Neutrophil (primary cell): ENCODE measurements around the gene FGF7.
"Not testable (repeated sequence)": the region's sequence is repeated elsewhere in the genome, so short reads cannot be mapped to it uniquely, and the experiment has no call there.

ENCODE experiments used
- H3K27ac ChIP-seq: fragments of 200-600 bp; sonication (generic); 2 replicates; pipeline ENCODE4 v1.5.1; 2016; ENCODE audit warnings: mild to moderate bottlenecking, moderate library complexity
- H3K27me3 ChIP-seq: fragments of 200-600 bp; sonication (generic); 2 replicates; pipeline ENCODE4 v1.6.0; 2016; ENCODE audit warnings: mild to moderate bottlenecking
- H3K36me3 ChIP-seq: fragments of 200-600 bp; sonication (generic); 2 replicates; pipeline ENCODE4 v1.5.1; 2017
- H3K4me1 ChIP-seq, 2 experiments: fragments of 200-600 bp in 1 of 2; sonication (generic) in 1 of 2; 1 replicate in 1 of 2; 2 replicates in 1 of 2; pipeline versions ENCODE4 v1.5.1 to v1.6.1; 2013 to 2016; ENCODE audit warnings: low read depth in 1 of 2, low read length in 1 of 2, mild to moderate bottlenecking in 1 of 2, moderate library complexity in 1 of 2; ENCODE audit not compliant: control insufficient read depth in 1 of 2, insufficient read depth in 1 of 2
- H3K4me3 ChIP-seq, 2 experiments: fragments of 200-600 bp in 1 of 2; sonication (generic) in 1 of 2; 1 replicate in 1 of 2; 2 replicates in 1 of 2; pipeline ENCODE4 v1.5.1; 2013 to 2016; ENCODE audit warnings: low read depth in 1 of 2, low read length in 1 of 2, mild to moderate bottlenecking in 1 of 2, moderate library complexity in 1 of 2
- H3K9me3 ChIP-seq: fragments of 200-600 bp; sonication (generic); 2 replicates; pipeline ENCODE4 v1.5.1; 2016
- TF ChIP-seq, protein P1 (sequence below): fragments of 200-600 bp; sonication (generic); IDR thresholded peaks from 2 replicates; pipeline ENCODE4 v1.5.1; 2016; ENCODE audit warnings: antibody characterized with exemption

FGF7 gene

GRCh38 chr15:49466119-49466518 is 43.1 kb downstream of the FGF7 start:
- H3K9me3 ChIP-seq = no peaks in the 10 kb centered on the region
- no peak overlapping the region for H3K27ac ChIP-seq
- no peaks in the 10 kb centered on the region for H3K36me3 ChIP-seq
- TF ChIP-seq, protein P1, sequence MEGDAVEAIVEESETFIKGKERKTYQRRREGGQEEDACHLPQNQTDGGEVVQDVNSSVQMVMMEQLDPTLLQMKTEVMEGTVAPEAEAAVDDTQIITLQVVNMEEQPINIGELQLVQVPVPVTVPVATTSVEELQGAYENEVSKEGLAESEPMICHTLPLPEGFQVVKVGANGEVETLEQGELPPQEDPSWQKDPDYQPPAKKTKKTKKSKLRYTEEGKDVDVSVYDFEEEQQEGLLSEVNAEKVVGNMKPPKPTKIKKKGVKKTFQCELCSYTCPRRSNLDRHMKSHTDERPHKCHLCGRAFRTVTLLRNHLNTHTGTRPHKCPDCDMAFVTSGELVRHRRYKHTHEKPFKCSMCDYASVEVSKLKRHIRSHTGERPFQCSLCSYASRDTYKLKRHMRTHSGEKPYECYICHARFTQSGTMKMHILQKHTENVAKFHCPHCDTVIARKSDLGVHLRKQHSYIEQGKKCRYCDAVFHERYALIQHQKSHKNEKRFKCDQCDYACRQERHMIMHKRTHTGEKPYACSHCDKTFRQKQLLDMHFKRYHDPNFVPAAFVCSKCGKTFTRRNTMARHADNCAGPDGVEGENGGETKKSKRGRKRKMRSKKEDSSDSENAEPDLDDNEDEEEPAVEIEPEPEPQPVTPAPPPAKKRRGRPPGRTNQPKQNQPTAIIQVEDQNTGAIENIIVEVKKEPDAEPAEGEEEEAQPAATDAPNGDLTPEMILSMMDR = no peak
- no peaks in the 10 kb centered on the region for H3K4me1 ChIP-seq
- H3K4me3 ChIP-seq = no peak overlapping the region
- H3K27me3 ChIP-seq = no peaks in the 10 kb centered on the region

GRCh38 chr15:49467746-49468480 is 44.9 kb downstream of the FGF7 start:
- TF ChIP-seq, protein P1 = no peak
- no peak overlapping the region for H3K27ac ChIP-seq

DNA sequence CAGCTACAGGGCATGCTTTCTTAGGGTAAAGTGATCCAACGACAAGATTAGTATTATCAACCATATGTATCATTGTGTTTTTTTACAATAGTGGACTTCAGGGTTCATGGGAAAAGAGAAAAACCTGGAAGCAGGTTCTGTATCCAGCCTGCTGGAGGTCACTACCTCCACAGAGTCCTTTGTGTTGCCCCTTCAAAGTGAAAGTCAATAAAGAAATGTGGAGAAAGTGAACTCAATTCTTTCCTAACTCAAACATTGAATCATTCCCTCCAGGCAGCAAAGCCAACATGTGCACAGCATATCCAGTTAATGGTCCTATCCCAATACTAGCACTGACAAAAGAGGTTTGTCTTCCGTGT is 45.4 kb downstream of the FGF7 start:
- H3K36me3 ChIP-seq = no peaks in the 10 kb centered on the region
- TF ChIP-seq, protein P1 = no peak
- H3K27ac ChIP-seq = no peak overlapping the region
- H3K9me3 ChIP-seq = no peaks in the 10 kb centered on the region
- H3K4me1 ChIP-seq = no peaks in the 10 kb centered on the region
- no peak overlapping the region for H3K4me3 ChIP-seq
- no peaks in the 10 kb centered on the region for H3K27me3 ChIP-seq

More at GRCh38 chr15:49467746-49468480, 44.9 kb downstream of the FGF7 start:
- Histone ChIP-seq H3K4me3 (no peak overlapping the region), H3K36me3 (no peaks in the 10 kb centered on the region), H3K4me1 (no peaks in the 10 kb centered on the region), H3K9me3 (no peaks in the 10 kb centered on the region), H3K27me3 (no peaks in the 10 kb centered on the region)

- H3K4me1 ChIP-seq, H3K27ac ChIP-seq, H3K27me3 ChIP-seq, H3K36me3 ChIP-seq, H3K9me3 ChIP-seq, H3K4me3 ChIP-seq: not testable (repeated sequence)
Observed at GRCh38 chr15:49471248-49471647, 48.2 kb downstream of the FGF7 start.

GRCh38 chr15:49471733-49472132 is 48.7 kb downstream of the FGF7 start:
- Histone ChIP-seq H3K9me3 (no peaks in the 10 kb centered on the region), H3K4me1 (no peaks in the 10 kb centered on the region), H3K36me3 (no peaks in the 10 kb centered on the region), H3K4me3 (no peak overlapping the region), H3K27ac (no peak overlapping the region), H3K27me3 (no peaks in the 10 kb centered on the region)
- TF ChIP-seq, protein P1 = no peak

GRCh38 chr15:49472338-49472737 is 49.3 kb downstream of the FGF7 start:
- TF ChIP-seq, protein P1 = no peak
- Histone ChIP-seq H3K27me3 (no peaks in the 10 kb centered on the region), H3K4me3 (no peak overlapping the region), H3K27ac (no peak overlapping the region), H3K9me3 (no peaks in the 10 kb centered on the region), H3K4me1 (no peaks in the 10 kb centered on the region), H3K36me3 (no peaks in the 10 kb centered on the region)
